Measurements from ENCODE around the gene AGAP1.

The AGAP1 gene

DNA sequence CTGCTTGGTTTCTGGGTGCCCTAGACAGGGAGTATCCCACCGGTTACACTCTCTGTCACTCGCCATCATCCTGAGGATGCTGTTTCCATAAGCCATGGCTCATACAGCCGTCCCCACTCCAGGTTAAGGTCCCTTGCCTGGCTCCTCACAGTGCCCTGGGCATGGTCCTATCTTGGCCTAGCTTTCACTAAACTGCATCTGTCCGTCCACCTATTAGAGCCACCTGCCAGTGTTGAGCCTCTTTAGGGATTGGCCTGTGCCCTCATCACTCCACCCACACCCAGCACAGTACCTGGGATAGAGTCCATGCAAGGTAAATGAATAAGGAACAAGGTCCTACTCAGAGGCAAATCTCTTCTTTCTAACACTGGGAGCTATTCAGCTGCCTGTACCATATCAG lies 354.2 kb downstream of the AGAP1 start:
- DNase-seq (ENCODE audit: low read depth): no peak

DNA sequence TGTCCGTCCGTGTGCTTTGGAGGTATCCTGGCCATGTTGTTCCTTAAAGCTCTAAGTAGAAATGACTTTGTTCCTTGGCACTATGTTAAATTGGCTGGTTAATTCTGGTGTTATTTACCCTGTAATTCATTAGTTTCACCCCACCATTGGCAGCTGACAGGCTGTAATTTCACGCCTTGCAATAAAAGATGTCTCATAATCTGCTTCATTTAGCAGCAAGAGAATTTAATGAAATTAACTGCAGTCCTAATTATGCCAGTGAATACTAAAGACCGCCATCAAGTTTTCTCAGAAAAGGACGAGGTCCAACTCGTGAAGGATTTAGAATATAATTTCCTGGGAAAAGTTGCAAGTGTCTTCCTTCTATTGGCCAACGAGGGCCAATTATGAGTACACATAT lies 355.1 kb downstream of the AGAP1 start:
- DNase-seq (ENCODE audit: low read depth): no peak

DNA sequence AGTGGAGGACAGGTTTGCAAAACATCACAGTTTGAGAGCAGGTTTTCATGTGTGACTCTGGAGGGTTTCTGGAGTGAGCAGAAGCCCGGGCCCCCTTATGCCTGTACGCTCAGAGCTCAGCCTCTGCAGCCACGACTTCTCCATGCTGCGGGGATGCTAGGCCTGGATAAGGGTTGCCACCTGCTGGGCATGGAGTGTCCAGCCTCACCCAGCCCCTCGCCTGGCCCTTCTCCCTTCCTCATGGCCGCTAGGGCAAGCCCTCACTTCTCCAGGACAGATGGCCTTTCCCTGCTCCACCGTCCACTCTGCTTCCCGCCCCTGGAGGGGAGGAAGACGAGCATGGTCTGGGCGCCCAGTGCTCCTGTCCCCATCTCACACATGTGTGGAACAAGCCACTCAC lies 355.6 kb downstream of the AGAP1 start:
- no peak for DNase-seq (ENCODE audit: low read depth)

DNA sequence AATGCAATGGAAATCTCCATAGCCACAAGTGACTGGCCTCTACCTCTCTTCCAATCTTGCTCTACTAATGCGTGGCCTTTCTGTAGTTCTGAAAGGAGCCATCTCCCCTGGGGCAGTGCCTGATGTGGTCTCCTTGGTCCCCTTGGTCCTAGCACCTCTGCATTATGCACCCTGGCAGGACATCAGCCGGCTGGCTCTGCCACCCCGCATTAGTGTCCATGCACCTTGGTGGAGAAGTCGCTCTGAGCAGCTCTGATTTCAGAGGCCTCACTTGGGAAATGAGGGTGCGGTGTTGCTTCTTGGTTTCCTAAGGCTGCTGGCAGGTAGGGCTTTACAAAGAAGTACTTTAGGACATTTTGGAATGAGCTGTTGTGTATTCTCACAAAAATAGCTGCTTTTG lies 356.4 kb downstream of the AGAP1 start:
- no peak for DNase-seq (ENCODE audit: low read depth)

DNA sequence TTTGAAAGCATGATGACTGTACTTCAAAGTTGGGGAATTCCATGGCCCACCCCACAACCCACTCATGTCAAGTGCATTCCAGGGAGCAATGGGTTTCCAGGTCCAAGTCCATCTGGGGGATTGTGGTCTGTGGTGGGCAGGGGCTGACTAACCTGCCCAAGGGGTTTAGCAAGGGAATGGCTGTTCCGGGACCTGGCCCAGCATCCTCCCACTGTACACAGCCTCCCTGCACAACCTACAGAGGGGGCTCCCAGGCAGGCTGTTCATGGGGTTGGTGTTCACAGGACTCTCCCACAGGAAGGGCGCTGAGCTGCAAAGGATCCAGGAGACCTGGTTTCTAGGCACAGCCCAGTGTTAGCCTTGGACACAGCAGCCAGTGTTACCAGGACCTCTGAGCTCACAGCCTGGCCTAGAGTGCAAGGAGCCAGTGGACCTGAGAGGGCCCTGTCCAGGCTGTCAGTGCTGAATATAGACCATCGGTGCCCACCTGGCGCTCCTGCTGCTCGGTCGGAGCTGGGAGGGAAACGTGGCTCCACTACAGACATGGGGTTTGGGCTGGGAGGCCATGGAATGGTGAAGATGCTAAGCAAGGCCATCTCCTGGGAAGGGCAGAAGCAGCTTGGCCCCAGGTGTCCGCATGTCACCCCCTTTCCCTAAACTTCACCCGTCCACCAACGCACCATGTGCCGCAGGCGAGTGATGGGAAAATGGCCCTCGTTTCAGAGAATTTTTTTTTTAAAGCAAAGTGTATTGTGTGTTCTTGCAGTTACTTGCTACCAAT lies 357.1 kb downstream of the AGAP1 start:
- DNase-seq (ENCODE audit: low read depth): no peak

DNA sequence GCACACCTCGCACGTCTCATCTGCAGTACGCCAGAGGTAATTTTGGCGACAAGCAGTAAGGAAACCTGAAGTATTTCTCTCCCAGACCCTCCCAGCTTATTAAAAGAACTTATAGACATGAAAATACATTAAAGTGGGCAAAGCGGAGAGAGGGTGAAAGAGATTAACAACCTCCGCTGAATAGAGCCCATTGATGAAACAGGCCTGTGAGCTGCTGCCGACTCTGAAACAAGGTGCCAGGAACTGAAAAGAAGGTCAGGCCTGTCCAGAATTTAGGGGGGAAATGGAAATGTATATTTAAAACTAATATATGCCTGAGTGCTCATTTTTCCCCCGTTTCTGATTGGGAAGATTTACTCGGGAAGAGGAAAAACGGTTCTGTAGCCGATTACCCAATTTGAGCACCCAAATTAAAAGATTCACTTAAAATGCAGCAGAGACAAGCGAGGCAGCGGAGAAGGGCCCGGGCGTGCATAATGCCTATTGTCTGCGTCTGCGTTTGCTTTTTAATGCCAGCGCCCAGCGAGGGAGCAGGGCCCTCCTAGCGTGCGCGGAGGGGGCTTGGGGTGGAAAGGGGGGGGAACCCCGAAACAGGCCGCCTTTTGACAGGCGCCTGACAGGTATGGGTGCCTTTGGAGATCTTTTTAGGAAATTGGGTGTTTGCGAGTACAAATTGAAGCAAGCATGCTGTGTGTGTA lies 358.1 kb downstream of the AGAP1 start:
- DNase-seq (ENCODE audit: low read depth): no peak

DNA sequence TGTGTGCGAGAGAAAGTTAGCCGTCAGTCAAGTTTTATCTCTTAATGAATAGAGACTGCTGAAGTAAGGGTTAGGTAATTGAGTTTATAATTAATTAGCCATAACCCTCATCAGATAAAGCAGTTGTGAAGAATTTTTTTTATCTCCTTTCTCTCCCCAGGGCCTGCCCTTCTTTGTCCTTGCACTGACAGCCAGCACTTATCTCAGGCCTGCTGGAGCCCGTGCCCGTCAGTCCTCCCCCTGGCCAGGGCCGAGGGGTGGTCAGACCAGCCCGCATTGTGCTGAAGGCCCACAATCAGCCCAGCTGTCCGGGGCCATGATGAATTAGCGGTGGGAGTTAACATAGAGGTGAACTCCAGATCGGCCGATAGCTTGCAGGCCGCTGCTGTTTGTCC lies 358.7 kb downstream of the AGAP1 start:
- no peak for DNase-seq (ENCODE audit: low read depth)

DNA sequence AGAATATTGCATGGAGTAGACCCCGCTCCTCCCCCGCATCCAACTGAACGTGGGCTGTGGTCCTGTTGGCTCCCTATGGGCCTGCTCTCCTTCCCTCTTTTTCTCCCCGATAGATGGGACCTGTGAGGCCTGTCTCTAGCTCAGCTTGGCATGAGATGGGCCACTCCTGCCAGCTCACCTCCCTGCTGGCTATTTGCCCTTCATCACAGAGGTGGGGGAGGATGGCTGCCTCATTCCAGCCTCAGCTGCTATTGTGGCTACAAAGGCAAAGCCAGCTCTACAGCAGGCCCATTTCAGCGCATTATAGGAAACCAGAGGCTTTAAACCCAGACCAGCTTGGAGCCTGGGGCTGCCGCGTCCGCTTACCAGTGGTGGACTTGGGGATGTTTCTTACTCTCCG lies 360.4 kb downstream of the AGAP1 start:
- DNase-seq (ENCODE audit: low read depth): no peak

DNA sequence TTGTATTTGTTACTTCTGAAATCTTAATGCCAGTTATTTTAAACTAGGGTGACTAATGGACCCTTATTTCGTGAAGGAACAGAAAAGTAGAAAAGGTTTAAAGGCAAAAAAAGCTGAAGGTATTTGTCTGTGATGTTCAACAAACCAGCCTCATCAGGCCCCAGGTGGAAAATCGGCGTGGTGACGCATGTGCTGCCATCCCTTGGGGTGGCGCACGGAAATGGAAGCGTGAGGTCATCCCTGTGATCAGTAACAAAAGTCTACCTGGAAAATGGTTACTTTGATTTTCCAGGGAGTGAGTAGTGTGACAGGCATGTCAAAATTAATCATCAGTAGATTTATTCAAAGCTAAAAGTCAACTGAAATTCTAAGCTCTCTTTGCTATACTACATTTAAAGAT lies 361.2 kb downstream of the AGAP1 start:
- DNase-seq (ENCODE audit: low read depth): no peak

DNA sequence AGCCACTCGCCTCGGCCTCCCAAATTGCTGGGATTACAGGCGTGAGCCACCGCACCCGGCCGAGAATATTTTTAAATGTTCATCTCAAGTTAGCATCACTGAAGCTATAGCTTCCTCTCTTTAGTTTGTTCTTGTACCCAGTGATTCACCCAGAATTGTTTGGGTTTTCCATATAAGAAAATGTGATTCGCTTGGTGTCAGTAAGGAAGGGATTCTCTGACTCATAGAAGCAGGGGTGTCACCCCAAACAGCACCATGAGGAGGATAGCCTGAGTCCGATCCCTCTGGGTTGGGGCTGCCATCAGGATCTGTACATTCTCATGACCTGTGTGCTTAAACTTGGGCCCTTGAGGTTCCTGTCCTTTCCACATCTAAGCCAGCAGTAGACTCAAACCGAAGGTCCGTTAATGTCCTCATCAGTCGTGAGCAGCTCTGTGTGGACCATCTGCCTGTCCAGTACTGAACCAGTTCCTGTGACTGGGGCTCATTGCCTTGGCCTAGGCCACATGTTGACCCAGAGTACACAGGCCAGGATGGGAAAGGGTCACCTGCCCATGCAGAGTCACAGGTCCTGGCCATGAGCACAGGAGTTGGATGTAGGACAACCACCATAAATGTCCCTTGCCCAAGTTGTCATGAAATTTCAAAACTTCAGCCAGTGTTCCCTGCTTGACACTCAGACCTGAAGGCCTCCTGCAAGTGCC lies 362.5 kb downstream of the AGAP1 start:
- DNase-seq (ENCODE audit: low read depth): no peak

DNA sequence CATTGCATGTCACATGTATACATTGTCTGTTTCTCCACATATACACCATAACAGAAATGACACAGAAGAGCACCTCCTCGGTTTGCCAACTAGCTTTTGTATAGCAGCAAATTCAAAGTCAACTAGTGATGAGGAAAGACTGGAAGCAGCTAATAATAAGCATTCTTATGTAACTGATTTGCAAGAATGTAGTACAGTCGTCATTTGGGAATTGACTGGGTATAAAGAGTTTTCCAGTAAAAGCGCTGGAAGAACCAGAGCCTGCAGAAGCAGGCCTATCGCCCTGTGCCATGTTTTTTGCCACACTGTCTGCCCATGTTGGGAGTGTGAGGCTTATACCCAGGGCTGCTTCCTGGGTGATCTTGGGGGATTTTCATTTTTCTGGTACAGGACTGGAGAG lies 363.8 kb downstream of the AGAP1 start:
- no peak for DNase-seq (ENCODE audit: low read depth)

DNA sequence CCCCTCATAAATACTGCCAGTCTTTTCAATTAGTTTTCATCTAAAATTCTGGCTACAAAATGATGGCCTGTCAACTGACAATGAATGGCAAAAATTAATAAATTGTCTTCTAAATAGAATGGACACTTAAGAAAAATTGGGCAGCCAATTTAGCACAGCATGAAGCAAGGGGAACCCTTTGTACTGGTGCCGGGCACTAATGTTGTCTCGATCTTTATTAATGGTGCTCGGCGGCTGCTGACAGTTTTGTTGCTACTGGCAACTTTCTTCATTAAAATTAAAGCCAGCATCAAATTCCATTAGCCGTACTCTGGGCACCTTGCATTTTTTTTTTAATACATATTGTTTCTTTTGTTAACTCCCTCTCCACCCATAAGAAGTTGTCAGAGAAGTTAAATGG lies 365.0 kb downstream of the AGAP1 start:
- DNase-seq (ENCODE audit: low read depth): no peak

DNA sequence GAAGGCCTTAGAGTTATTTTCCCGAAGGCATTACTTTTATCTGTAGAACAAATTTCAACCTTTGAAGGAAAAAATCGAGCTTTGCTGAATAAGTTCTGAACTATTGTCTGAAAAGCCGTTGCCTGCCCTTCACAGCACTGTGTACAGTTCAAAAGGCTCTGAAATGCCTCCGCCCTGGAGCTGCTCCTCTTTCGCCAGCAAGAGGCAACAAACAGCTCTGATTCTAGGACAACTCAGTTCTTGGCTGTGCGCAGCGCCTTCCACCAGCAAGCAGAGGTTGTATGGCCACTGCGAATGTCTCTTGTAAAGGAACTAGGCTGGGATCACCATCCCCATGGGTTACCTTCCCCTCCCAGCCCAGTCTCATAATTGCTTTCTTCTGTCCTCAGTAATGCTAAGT lies 365.8 kb downstream of the AGAP1 start:
- no peak for DNase-seq (ENCODE audit: low read depth)

DNA sequence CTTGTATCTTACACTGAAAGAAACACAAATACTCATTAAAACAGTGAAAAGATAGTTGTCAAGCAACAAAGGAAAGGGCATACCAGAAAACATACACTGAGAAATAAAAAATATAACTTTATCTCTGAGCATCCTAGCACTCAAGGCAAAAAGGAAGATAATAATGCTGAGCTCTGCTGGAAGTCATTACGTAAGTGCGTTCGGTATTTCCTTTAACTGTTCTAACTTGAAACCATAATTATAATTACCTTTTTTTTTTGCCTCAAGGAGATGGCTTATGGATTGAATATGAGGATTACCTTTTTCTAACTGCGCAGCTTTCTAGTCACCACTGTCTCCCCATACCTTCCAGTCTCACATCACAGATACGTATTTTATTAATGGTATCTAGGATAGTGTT lies 366.3 kb downstream of the AGAP1 start:
- DNase-seq (ENCODE audit: low read depth): no peak

DNA sequence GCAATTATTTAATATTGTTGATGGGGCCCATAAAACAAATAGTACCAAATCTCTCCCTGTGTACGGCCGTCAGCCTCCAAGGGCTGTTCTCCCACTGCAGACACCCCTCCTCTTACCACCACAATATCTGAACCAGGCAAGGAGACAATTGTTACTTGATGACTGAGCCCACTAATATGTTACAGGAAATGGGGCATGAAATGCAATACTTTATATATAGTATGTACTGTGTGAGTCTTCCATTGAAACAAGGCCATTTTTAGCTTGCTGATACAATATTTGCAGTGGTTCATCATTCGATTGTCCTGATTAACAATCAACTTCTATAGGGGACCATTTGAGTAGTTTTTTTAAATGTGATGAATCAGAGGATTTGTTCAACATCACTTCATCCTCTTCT lies 367.0 kb downstream of the AGAP1 start:
- no peak for DNase-seq (ENCODE audit: low read depth)

DNA sequence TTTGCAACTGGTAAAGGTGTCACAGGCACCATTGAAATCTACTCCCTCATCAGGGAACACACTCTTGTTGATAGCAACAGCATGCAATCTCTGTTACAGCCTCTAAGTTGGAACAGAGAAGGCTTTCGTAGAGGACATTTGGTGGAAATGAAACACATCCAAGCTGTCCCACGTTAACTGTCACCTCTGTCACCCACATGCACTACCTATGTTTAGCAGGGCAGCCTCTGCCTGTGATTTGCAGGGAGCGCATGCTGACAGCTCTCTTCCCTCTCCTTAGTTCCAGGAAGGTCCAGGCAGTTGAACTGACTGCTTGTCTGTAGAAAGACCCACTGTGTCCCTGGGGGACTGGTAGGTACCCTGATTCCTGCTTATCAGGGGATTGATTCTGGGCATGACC lies 367.5 kb downstream of the AGAP1 start:
- no peak for DNase-seq (ENCODE audit: low read depth)

DNA sequence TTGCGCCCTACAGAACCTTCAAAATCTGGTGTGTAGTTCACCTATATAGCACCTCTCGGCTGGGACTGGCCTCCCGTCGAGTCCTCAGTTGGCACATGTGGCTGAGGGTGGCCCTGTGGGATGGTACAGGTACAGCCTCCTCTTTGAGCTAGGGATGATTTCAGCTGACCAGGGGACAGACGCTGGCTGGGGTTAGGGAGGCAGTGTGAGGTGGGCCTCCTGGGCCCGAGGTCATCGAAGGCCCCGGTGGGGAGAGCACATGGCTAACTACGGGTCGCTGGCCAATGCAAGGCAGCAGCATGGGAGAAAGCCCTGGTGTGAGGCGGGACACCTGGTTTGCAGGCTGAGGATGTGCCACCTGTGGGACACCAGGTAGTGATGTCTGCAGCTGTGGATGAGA lies 369.6 kb downstream of the AGAP1 start:
- no peak for DNase-seq (ENCODE audit: low read depth)

DNA sequence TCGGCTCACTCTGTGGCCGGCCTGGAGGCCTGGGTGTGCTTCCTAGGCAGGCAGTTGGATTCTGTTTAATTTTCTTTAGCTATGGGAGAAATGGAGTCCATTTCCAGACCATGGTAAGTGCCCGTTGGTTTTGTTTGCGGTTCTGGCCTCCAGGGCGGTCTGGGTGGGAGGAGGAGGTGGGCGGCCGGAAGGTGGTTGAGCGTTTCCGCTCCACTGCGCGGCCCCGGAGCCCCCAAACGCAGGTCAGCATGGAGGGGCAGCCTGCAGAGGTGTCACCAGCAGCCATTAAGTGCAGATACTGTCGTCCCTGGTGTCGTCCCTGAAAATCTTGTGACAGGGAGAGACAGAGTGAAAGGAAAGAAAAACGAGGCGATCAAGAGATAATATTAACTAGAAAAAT lies 370.5 kb downstream of the AGAP1 start:
- no peak for DNase-seq (ENCODE audit: low read depth)

DNA sequence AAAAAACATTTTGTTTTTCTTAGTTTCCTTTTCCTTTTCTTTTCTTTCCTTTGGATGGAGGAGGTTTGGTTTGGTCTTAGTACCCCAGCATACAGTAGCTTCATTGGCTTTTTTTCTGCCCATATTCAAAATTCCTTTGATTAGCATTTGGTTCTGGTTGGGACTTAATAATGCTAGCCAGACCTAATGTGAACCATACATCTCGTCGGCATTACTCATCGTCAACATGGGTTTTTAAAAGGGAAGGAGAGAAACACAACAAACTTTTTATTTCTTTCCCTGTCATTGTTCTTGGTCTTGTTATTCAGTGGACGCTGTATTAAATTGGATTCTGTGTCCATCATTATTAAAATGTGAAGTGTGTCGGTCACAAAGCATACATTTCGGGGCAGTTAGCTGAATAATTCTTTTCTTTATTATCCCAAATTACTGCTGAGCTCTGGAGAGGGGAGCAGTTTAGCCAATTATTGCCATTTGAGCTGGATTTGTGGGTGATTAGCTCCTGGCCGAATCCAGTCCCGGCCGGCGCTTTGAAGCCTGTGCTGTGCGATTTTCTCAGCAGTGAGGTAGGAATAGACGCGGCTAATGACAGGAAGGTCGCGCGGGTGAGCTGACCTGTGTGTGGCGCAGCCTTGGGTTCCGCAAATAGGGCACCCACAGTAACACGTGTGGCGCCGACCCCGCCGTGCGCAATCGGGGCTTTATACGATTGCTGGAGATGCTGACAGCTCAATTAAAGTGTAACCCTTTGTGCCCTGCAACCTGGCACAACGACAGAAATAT lies 371.1 kb downstream of the AGAP1 start:
- no peak for DNase-seq (ENCODE audit: low read depth)

DNA sequence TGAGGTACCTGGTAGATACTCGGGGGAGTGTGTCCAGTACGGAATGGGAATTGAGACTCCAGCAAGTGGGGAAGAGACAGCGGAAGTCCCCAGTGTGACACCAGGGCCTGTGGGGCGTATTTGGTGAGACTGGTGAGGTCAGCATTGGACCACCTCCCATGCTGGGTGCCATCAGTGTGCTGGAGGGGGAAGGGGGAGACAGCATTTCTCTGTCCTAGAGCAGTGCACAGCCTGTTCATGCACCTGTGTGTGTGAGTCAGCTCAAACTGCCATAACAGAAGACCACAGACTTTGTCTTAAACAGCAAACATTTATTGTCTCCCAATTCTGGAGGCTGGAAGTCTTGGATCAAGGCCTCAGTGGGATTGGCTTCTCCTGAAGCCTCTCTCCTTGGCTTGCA lies 372.5 kb downstream of the AGAP1 start:
- DNase-seq (ENCODE audit: low read depth): no peak

DNA sequence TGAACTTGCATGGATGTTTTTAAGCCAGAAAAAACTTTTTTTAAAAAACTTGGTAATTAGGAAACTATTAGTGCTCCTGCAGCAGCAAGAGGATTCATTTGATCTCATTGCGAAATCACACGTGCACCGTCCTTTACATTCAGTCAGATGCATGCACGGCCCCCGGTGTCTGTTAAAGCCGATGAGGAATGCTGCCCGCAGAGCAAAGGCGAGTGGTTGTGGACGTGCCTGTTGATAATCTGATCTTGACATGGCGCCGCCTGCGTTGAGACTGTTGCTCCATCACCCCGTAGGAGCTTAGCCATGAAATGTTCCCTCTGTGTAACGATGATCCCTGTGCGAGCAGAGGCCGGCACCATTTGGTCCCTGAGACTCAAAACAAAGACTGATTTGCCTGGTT lies 374.4 kb downstream of the AGAP1 start:
- DNase-seq (ENCODE audit: low read depth): no peak

DNA sequence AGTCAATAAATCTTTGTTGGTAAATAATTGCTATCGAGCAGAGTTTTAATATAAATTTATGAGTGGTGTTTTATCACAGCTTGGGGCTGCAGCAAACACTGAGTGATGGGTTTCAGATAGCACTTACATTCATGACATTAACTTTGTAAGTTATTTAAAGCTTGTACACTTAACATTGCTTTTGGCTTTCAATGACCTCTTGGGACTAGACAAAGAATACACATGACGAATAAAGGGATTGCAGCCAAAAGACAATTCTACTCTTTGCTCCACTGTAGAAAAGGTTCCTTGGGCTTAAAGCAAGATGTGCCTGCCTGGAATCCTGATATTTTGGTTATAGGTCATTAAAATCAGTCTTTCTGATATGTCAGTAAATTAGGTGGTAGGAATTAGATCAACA lies 374.8 kb downstream of the AGAP1 start:
- no peak for DNase-seq (ENCODE audit: low read depth)

DNA sequence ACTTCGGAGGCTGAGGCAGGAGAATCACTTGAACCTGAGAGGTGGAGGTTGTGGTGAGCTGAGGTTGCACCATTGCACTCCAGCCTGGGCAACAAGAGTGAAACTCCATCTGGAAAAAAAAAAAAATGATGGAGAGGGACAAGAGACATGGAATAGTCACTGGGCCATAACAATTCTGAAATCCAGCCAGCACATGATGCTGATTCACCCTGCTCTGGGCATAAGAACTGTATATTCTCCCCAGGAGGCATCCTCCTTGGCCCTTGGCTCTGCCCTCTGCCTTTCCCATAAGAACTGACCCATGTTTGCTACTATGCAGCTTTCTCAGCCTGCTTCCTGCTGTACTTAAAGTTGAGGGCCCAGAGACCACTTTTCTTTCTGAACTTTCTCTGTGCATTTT lies 376.7 kb downstream of the AGAP1 start:
- no peak for DNase-seq (ENCODE audit: low read depth)

All from activated T-helper 9 cell treated with anti-CD3 and anti-CD28 coated beads, Interleukin-2, amount 50 U/mL, for 16 hours (primary cell).